Osteocyte (in vitro differentiated cells): Measurements from ENCODE around the gene KCNAB2. TPM values are rescaled to one million over a fixed set of nuclear protein-coding genes. Genes with fewer than 3 reads are reported as not detected.

Experiments used
- DNase-seq: peaks from one replicate; pipeline ENCODE4 v3.0.0; 2021; ENCODE audit warnings: mixed read lengths; ENCODE audit not compliant: unreplicated experiment; ENCODE audit errors: extremely low spot score
- H3K27ac Mint-ChIP-seq: one replicate; pipeline ENCODE4 v1.8.0; 2021; ENCODE audit warnings: mild to moderate bottlenecking, mixed read lengths; ENCODE audit not compliant: unreplicated experiment
- H3K27me3 Mint-ChIP-seq: one replicate; pipeline ENCODE4 v1.8.0; 2021; ENCODE audit warnings: mixed read lengths; ENCODE audit not compliant: unreplicated experiment
- H3K36me3 Mint-ChIP-seq: one replicate; pipeline ENCODE4 v1.8.0; 2021; ENCODE audit warnings: mixed read lengths; ENCODE audit not compliant: unreplicated experiment
- H3K4me1 Mint-ChIP-seq: one replicate; pipeline ENCODE4 v1.8.0; 2021; ENCODE audit warnings: mixed read lengths; ENCODE audit not compliant: unreplicated experiment
- H3K4me3 Mint-ChIP-seq: one replicate; pipeline ENCODE4 v1.8.0; 2021; ENCODE audit warnings: mild to moderate bottlenecking, moderate library complexity, mixed read lengths; ENCODE audit not compliant: unreplicated experiment
- H3K9me3 Mint-ChIP-seq: one replicate; pipeline ENCODE4 v1.8.0; 2021; ENCODE audit warnings: mixed read lengths; ENCODE audit not compliant: unreplicated experiment
- total RNA-seq: library from RNA; stranded (reverse); gene quantifications from 2 replicates; pipeline ENCODE4 v1.2.1, GENCODE V29; 2021
- TF ChIP-seq, protein P1 (sequence below): fragments of 200-600 bp; sonication (generic); IDR thresholded peaks from 2 replicates; pipeline ENCODE4 v1.5.0; 2021; ENCODE audit warnings: antibody characterized with exemption, mild to moderate bottlenecking, moderate library complexity

The KCNAB2 gene
- total RNA-seq, 1 donor from 2014 or later: 9.3 TPM

DNA sequence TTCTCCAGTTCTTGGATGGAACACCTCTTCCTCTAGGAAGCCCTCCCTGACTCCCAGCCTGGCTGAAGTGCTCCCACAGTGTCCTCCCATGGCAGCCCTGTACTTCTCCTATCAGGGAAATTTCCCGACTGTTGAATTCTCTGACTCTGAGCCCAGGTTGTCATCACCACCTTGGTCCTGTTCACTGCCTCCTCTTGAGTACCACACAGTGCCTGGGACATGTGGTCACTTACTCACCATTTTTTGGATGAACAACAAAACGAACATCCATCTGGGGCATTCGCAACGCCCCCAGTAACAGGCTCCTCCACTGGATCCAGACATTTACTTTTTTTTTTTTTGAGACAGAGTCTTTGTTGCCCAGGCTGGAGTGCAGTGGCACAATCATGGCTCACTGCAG lies 97.0 kb downstream of the KCNAB2 start:
- Mint-ChIP-seq H3K9me3 (no peaks in the 10 kb centered on the region), H3K4me1 (no peaks in the 10 kb centered on the region), H3K4me3 (no peak overlapping the region), H3K36me3 (no peaks in the 10 kb centered on the region), H3K27ac (no peak overlapping the region), H3K27me3 (peaks cover 13% of the 10 kb centered on the region)
- no peak for DNase-seq
- TF ChIP-seq, protein P1, sequence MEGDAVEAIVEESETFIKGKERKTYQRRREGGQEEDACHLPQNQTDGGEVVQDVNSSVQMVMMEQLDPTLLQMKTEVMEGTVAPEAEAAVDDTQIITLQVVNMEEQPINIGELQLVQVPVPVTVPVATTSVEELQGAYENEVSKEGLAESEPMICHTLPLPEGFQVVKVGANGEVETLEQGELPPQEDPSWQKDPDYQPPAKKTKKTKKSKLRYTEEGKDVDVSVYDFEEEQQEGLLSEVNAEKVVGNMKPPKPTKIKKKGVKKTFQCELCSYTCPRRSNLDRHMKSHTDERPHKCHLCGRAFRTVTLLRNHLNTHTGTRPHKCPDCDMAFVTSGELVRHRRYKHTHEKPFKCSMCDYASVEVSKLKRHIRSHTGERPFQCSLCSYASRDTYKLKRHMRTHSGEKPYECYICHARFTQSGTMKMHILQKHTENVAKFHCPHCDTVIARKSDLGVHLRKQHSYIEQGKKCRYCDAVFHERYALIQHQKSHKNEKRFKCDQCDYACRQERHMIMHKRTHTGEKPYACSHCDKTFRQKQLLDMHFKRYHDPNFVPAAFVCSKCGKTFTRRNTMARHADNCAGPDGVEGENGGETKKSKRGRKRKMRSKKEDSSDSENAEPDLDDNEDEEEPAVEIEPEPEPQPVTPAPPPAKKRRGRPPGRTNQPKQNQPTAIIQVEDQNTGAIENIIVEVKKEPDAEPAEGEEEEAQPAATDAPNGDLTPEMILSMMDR: no peak

DNA sequence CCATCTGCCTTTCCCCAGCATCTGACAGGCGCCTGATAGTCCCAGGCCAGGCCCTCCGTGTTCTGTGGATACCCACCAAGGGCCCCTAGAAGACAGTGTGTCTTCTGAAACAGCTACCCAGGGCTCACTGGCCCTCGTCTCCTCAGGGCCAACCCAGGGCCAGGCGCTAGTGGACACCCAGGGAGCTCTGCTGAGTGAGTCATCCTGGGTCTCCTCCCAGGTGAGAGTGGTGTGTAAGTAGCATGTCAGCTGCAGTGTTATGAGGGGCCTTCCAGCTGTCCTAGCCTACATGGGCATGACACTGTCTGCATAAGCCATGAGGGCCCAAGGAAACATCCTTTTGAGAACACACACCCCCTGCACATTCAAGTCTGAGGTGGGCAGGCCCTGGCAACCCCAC lies 97.7 kb downstream of the KCNAB2 start:
- no peak for DNase-seq
- TF ChIP-seq, protein P1: no peak
- Mint-ChIP-seq H3K27me3 (peaks cover 18% of the 10 kb centered on the region), H3K4me1 (peaks cover under 1% of the 10 kb centered on the region), H3K27ac (no peak overlapping the region), H3K36me3 (no peaks in the 10 kb centered on the region), H3K9me3 (no peaks in the 10 kb centered on the region), H3K4me3 (no peak overlapping the region)

DNA sequence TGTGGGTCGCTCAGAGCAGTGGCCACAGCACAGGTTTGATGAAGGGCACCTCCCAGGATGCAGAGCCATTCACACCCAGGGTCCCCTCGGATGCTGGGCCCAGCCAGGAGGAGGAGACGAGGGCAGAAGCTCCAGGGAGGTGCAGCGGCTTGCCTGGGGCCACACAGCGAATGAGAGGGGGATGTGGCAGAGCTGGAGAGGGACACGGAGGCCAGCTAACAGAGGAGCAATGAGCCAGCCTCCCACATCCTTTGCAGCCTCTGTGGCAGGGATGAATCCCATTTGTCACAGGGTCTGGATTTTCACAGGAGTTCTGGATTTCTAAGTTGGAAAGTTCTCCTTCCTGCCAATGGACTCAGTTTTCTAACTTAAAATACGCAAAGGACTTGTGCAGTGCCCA lies 98.5 kb downstream of the KCNAB2 start:
- peaks cover 20% of the 10 kb centered on the region for H3K27me3 Mint-ChIP-seq

DNA sequence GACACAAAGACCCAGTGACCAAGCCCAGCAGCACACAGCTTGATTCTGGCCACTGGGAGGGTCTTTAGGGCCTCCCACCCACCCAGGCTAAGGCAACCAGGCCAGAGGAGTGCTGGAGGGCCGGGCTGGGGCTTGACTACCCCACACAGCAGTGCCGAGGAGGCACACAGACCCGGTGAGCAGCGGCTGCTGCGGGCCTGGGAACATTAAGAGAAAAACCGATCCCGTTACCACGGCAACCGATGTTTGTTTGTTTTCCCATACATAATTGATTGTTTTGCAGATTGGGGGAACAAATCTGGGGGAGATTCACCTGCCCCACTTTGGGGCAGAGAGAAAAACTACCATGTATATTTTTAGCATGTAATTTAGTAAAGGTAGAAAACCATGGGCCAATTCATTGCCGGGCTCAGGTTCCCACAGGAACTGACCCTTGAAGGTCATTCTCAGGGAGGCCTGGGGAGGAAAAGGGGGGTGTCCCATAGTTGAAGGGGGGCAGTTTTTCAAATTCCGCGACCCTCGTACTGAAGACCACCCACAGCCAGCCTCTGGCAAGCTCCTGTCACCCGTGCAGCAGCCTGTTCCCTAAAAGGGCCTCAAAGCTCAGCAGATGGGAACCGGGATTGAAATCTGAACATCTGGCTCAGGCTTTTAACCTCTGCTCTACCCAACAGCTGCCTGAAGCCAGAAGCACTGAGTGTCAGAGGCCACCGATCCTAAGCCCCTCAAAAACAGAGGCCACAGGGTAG lies 99.1 kb downstream of the KCNAB2 start:
- Mint-ChIP-seq H3K27me3 (peaks cover 20% of the 10 kb centered on the region), H3K27ac (no peak overlapping the region), H3K9me3 (no peaks in the 10 kb centered on the region), H3K4me1 (peaks cover 2% of the 10 kb centered on the region), H3K4me3 (no peak overlapping the region), H3K36me3 (no peaks in the 10 kb centered on the region)
- TF ChIP-seq, protein P1: no peak
- no peak for DNase-seq

More for the DNA sequence above, 98.5 kb downstream of the KCNAB2 start:
- no peaks in the 10 kb centered on the region for H3K36me3 Mint-ChIP-seq
- H3K4me1 Mint-ChIP-seq: peaks cover 2% of the 10 kb centered on the region
- H3K4me3 Mint-ChIP-seq: no peak overlapping the region
- H3K27ac Mint-ChIP-seq: no peak overlapping the region
- TF ChIP-seq, protein P1: no peak
- DNase-seq: no peak
- H3K9me3 Mint-ChIP-seq: no peaks in the 10 kb centered on the region

DNA sequence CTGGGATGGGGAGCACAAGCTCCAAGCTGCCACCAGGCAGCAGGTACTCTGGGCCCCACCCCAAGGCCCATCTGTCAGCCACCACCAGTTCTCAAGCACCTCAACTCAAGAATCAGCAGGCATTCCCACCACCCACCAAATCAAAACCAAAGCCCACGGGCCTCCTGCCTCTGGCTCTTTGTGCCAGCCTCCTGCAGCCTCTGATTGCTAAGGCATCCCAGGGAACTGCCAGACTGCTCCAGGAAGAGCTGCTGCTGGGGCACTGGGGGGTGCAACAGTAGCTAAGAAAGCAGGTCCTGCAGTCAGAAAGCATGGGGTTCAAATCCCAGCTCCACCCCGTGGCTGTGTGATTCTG lies 99.7 kb downstream of the KCNAB2 start:
- no peaks in the 10 kb centered on the region for H3K36me3 Mint-ChIP-seq
- DNase-seq: no peak
- no peak overlapping the region for H3K4me3 Mint-ChIP-seq
- H3K27me3 Mint-ChIP-seq: peaks cover 20% of the 10 kb centered on the region
- peaks cover 2% of the 10 kb centered on the region for H3K4me1 Mint-ChIP-seq
- no peaks in the 10 kb centered on the region for H3K9me3 Mint-ChIP-seq
- no peak overlapping the region for H3K27ac Mint-ChIP-seq
- TF ChIP-seq, protein P1: no peak
